ENCODE results near the gene TGFA. TPM values are rescaled to one million over a fixed set of nuclear protein-coding genes. Genes with fewer than 3 reads are reported as not detected.

Gene TGFA
- total RNA-seq, 1 experiment from 2014 or later = 1.7 TPM

- intact Hi-C loops (cut with micrococcal nuclease; ENCODE audit: unreplicated experiment) = no loop called here
- no peak overlapping the region for H3K4me3 ChIP-seq (ENCODE audit: low read depth in 2 of 2, low read length in 2 of 2)
- TF ChIP-seq SIN3A (IDR thresholded peaks at IDR 0.05; ENCODE audit: borderline replicate concordance, insufficient read depth, low read depth, low read length) = no peak
- TF ChIP-seq POLR2AphosphoS5 (IDR thresholded peaks at IDR 0.05; ENCODE audit: low read depth, low read length) = no peak
- no peak for TF ChIP-seq TCF7L2 (IDR thresholded peaks at IDR 0.05; ENCODE audit: low read depth, low read length)
- no peak for TF ChIP-seq REST (IDR thresholded peaks at IDR 0.05; ENCODE audit: insufficient read depth in 1 of 2, low read depth in 2 of 2, low read length in 1 of 2)
- no peak for TF ChIP-seq CTCF (IDR thresholded peaks at IDR 0.05)
- ChIA-PET CTCF (interaction anchor here (0.7 to 1.0 kb wide), 2 partner anchors 80 to 189 kb away, joined by 4 read pairs; no protein-coding TSS in a partner anchor), POLR2A (no interaction called here)
- no peaks in the 10 kb centered on the region for H3K9me3 ChIP-seq (ENCODE audit: control insufficient read depth, insufficient read depth, low read depth, low read length)
- DNase-seq (ENCODE audit: low read depth, low spot score) = no peak
- H3K36me3 ChIP-seq (ENCODE audit: control insufficient read depth, insufficient read depth, low read length) = no peaks in the 10 kb centered on the region
- in situ Hi-C loops (cut with HindIII; ENCODE audit: low pct_unique_long_range_greater_than_20kb, low sequenced_read_pairs) = no loop called here
- no peak for ATAC-seq
- H3K27me3 ChIP-seq (ENCODE audit: control insufficient read depth, insufficient read depth, low read length) = peaks cover 4% of the 10 kb centered on the region; the same call in 1 of the 2 replicates
- no peaks in the 10 kb centered on the region for H3K4me1 ChIP-seq (ENCODE audit: control insufficient read depth, insufficient read depth, low read length)
- no TSS peak for BruUV-seq (replicated peaks)
- H3K27ac ChIP-seq (ENCODE audit: low read length) = no peak overlapping the region
These were observed 96.8 kb downstream of the TGFA start for GRCh38 chr2:70456585-70457495.

GRCh38 chr2:70454936-70455544 lies 98.6 kb downstream of the TGFA start:
- peaks cover 4% of the 10 kb centered on the region; the same call in 1 of the 2 replicates for H3K27me3 ChIP-seq (ENCODE audit: control insufficient read depth, insufficient read depth, low read length)
- ATAC-seq = no peak
- no peak for DNase-seq (ENCODE audit: low read depth, low spot score)
- no peaks in the 10 kb centered on the region for H3K36me3 ChIP-seq (ENCODE audit: control insufficient read depth, insufficient read depth, low read length)
- no peak overlapping the region for H3K27ac ChIP-seq (ENCODE audit: low read length)
- H3K4me1 ChIP-seq (ENCODE audit: control insufficient read depth, insufficient read depth, low read length) = no peaks in the 10 kb centered on the region
- intact Hi-C loops (cut with micrococcal nuclease; ENCODE audit: unreplicated experiment) (no loop called here), in situ Hi-C loops (cut with HindIII; ENCODE audit: low pct_unique_long_range_greater_than_20kb, low sequenced_read_pairs) (no loop called here)
- ChIA-PET POLR2A (no interaction called here), CTCF (interaction anchor here (0.6 kb wide), 2 partner anchors 83 to 200 kb away, joined by 3 to 7 read pairs; no protein-coding TSS in a partner anchor)
- TF ChIP-seq POLR2AphosphoS5 (IDR thresholded peaks at IDR 0.05; ENCODE audit: low read depth, low read length) = no peak
- no peak for TF ChIP-seq CTCF (IDR thresholded peaks at IDR 0.05)
- TF ChIP-seq SIN3A (IDR thresholded peaks at IDR 0.05; ENCODE audit: borderline replicate concordance, insufficient read depth, low read depth, low read length) = no peak
- no peak for TF ChIP-seq TCF7L2 (IDR thresholded peaks at IDR 0.05; ENCODE audit: low read depth, low read length)
- no peak for TF ChIP-seq REST (IDR thresholded peaks at IDR 0.05; ENCODE audit: insufficient read depth in 1 of 2, low read depth in 2 of 2, low read length in 1 of 2)
- H3K4me3 ChIP-seq (ENCODE audit: low read depth in 2 of 2, low read length in 2 of 2) = no peak overlapping the region
- BruUV-seq (replicated peaks) = no TSS peak
- no peaks in the 10 kb centered on the region for H3K9me3 ChIP-seq (ENCODE audit: control insufficient read depth, insufficient read depth, low read depth, low read length)
